Measurements from ENCODE around the gene ALPK3.
A peak's percentile ranks its signal among the peaks of the same experiment; 100 is the strongest.

The ALPK3 gene

DNA sequence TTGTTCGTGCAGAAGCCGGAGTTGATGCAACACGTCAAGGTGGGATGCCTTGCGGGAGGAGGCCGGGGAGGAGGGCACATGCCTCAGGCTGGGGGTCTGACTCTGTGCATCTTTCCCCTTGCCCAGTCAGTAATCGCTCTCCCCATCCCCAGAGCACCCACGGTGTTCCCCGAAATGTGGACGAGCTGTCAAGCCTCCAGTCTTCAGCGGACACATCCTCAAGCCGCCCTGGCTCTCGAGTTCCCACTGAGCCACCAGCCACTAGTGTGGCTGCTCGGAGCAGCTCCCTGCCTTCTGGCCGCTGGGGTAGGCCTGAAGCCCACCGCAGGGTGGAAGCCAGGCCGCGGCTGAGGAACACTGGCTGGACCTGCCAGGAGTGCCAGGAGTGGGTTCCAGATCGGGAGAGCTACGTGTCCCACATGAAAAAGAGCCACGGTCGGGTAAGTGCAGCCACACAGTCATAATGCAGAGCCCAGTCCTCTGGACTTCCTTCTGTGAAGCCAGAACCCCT, 18.7 kb upstream of the ALPK3 start:
- no peak for DNase-seq

DNA sequence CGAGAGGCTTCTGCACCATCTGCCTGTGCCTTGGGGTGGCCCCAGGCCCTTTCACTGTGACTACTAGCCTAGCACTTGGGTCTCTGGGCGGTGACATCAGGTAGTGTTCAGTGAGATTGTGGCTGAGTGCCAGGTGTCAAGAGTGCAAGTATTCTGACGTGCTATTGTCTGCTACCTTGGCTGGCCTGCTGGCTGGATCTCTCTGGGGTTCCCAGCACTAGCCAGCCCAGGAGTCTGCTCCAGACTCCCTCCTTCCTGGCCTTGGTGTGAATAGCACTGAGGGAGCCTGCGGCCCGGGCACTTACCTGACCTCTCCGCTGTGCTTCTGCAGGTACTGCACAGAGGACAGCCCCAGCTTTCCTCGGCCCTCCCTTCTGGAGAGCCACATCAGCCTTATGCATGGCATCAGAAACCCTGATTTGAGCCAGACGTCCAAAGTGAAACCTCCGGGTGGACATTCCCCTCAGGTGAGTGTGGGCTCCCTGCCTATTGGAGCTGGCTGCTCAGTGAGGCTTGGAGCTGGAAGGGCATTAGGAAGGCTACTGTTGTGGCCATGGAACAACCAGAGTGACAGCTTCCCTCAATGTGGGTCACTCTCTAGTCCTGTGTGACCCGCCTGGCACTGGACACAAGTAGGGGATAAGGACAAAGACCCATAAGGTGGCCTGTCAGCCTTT, 17.5 kb upstream of the ALPK3 start:
- DNase-seq, result no peak

DNA sequence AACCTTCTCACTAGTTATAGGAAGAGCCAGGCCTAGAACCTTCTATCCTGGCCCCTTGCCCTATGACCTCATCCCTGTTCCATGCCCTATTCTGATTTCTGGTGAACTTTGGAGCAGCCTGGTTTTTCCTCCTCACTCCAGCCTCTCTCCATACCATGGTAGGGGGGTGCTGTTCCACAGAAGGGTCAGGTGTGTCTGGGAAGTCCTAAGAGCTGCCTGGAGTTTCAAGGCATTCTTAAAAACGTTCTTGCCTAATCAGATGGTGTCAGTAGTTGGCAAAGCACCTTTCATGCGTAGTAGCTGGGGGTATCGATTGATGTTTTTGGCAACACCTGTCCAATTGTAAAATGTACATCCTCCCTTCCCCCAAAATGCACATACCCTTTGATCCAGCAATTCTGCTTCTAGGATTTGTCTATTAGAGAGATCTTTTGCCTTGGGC, 16.8 kb upstream of the ALPK3 start:
- no peak for DNase-seq

DNA sequence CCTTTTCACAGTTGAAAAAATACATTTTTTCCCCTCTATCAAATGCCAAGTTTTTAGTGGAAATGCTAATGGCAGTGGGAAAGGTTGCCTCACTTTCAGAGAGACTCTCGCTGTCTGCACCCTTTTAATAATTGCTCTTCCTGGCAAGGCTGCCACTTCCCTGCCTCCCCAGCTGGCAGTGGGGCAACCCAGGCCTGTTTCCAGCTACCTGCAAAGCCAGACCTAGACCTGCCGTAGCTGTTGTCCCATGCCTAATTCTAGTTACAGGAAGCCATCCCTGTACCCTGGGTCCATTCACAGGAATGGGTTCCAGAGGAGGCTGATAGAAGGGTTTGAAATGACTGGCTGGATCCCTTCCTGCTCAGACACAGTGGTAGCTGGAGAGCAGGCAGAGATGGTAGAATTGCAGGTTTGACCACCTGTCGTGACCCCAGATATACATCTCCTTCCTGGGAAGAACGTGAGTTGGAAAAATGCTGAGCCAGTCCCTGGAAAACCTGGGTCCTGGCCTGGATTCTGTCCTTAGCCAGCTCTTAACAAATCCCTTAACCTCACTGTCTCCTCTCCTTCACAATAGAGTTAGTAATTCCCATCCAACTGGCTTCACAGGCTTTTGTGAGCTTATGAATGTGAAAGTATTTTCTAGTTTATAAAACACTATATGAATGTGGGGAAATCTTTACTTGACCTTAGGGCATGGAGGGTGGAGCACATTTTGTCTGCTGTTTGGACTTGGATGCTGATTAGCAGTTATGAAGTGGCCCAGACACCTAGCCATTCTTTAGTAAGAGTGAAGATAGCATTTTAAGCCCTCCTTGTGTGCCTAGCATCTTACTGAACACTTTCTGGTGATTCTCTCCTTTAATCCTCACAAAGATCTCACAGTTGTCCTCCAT, 12.9 kb upstream of the ALPK3 start:
- DNase-seq, result no peak

DNA sequence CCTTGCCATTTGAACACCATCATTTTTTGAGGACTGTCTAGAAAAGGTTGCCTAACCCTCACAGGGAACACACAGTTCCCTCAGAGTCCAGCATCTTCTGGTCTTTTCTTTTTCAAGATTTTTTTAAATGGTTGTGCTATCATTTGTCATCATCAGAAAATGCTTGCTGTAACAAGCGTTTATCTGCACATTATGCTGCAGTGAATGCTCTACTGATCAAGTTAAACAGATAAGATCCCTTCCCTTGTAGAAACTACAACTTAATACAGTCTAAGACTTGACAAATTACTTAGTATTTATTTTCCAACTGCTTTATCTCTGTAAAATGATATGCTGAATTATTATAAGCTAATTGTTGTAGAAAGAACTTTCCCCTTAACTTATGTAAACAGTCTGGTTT, 11.9 kb upstream of the ALPK3 start:
- DNase-seq, result no peak

DNA sequence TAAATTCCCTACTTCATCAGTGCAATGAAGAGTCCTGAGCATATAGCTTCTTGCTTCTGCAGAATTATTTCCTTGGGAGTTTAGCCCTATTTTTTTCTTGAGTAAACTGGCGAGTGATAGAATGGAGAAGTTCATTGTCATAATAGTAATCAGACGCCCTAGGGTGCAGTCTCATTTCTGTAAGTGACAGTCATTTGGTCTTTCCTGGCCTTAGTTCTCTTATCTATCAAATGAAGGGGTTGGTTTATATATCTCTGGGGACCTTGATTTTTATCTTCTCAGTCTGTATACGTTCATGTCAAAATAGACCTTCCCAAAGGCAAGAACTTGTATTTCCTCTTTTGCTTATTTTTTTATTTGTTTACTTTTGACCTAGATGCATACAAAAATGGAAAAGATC, 9.9 kb upstream of the ALPK3 start:
- no peak for DNase-seq

DNA sequence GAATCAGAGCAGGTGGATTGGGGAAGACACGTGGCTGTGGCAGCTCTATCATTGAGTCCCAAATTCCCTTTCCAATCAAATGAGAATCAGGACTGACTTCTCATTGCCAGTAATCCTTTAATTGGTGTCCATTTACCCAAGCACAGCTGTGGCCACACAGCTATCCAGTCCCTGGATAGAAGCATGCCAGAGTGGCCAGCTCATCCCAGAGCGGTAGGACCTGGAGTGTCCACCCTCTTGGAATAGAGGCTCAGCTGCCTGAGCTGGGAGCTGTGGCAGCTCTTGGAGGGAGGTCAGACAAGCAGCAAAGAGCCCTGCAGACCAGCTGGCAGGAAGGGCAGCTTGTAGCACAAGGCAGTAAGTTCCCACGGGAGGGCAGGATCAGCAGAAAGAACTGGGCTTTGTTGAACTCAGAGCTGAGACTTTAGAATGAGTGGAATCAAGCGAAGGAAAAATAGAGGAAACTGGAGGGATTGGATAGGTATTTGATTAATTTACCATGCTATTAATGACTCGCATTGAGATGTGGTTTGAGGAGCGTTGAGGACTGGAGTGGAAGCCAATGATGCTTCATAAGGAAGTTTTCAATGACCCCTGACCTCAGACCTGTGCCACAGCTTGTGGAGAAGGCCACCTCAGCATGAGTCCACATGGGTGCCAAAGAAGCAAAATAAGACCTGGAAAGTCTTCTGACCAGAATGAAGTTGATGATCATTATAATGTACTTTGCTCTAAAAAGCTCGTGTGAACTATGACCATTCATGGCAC, 6.9 kb upstream of the ALPK3 start:
- no peak for DNase-seq

DNA sequence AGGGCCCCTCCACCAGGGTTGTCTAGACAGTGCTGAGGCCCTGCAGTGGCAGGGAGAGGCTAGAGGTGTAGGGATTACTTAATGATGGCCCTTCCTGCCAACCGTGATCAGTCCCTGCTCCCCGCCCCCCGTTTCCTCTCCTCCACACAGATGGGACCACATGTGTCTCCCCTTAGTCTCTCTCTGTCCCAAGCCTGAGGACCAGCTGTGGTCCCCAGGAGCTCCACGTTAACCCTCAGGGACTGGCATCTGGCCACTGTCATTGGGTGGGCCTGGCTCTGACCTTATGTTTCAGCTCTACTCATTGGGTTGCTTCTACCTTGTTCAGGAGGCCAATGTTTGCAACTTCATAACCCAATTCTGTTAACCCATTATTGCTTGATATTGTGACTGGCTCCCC, 6.0 kb upstream of the ALPK3 start:
- no peak for DNase-seq

DNA sequence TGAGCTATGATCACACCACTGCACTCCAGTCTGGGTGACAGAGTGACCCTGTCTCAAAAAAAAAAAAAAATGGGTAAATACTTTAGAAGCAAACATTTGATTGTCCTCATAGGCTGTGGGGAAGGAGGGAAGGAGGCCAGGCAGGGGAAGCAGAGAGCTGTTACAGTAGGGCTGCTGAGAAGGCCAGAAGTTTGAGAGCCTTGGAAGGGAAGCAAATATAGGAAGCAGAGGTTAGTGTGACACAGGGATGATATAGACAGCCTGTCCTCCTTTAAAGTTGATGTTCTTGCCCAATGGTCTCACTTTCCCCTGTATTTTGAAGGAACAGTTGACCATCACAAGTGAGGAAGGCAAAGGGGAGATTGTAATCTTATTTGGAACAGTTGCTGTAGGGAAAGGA, 5.3 kb upstream of the ALPK3 start:
- DNase-seq, result no peak

DNA sequence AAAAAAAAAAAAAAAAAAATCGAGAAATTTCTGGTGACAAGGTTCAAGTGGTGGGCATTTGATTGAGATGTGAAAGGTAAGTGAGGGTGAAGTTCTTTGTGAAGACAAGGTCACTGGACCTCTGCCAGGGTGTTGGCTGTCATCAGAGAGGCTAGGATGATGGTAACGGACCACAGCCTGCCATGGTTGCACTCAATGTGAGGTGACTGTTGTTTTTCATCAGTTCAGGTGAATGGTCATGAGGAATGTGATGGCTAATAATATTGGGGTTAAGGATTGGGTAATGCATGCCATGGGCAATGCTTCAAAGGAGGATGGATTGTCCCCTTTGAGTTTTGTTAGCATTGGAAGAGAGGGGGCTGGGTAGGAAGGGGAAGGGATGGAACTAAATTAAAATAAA, 4.3 kb upstream of the ALPK3 start:
- DNase-seq, result no peak

DNA sequence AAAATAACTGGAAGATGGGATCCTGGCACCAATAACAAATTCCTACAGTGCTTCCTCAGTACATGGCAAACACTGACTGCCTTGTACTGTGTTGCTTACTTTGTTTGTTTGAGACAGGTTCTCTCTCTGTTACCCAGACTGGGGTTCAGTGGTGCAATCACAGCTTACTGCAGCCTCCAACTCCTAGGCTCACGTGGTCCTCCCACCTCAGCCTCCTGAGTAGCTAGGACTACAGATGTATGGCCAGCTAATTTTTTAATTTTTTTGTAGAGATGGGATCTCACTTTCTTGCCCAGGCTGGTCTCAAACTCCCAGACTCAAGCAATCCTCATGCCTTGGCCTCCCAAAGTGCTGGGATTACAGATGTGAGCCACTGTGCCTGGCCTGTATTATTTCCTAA, 3.7 kb upstream of the ALPK3 start:
- no peak for DNase-seq

DNA sequence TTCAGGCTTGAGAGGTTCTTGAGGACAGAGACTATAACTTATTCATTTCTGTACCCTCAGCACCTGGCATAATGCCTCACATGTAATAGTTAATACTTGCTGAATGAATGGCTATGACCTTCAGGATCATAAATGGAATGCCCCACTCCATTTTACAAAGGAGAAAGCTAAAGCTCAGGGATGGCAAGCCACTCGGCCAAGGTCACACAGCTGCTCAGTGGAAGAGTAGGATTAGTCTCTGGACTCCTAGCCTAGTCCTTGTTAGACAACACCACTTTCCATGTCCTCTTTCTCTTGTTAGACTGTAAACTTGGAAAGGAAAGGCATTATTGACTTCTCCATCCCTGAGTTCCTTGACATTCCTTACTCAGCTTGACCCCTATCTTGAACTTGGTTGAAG, 3.2 kb upstream of the ALPK3 start:
- no peak for DNase-seq

DNA sequence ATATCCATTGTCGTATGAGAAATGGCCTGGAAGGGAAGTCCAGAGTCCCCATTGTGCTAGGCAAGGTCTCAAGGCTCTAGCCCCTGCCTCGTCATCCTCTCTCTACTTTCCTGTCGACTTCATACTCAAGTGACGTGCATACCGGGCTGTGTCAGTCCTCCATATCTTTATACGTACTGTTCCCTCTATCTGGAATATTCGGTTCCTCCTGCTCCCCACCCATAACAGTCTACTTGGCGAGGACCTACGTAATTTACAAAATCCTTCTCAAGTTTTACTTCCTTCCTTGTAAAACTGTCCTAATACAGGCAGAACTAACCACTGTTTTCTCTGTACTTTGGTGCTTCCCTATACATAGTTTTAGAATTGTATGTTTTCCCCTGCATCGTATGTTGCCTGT, 2.2 kb upstream of the ALPK3 start:
- DNase-seq, result no peak

DNA sequence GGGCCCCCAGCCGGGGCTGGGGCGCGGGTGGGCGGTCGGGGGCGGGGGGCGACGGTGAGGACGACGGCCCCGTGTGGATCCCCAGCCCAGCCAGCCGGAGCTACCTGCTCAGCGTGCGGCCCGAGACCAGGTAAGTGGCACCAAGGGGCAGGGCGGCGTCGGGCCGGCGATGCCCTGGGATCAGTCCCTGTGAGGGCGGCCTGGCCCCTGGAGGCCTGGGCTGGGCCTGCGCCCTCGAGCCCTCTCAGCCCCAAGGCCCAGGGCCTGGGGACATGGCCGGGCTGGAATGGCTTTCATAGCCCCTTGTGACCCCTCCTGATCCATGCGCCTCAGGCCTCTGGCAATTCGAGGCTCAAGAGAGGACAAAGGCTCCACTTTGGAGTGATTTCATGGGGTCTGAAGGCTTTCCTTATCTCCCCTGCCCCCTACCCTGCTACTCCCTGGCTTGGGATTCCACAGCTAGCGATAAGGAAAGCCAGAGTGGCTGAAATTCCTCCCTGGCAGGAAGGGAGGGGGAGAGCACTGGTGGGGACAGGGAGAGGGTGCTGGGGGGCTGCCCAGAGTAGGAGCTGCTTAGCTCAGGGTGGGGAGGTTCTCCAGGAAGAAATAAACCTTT, 418 bp downstream of the ALPK3 start:
- no peak for DNase-seq

DNA sequence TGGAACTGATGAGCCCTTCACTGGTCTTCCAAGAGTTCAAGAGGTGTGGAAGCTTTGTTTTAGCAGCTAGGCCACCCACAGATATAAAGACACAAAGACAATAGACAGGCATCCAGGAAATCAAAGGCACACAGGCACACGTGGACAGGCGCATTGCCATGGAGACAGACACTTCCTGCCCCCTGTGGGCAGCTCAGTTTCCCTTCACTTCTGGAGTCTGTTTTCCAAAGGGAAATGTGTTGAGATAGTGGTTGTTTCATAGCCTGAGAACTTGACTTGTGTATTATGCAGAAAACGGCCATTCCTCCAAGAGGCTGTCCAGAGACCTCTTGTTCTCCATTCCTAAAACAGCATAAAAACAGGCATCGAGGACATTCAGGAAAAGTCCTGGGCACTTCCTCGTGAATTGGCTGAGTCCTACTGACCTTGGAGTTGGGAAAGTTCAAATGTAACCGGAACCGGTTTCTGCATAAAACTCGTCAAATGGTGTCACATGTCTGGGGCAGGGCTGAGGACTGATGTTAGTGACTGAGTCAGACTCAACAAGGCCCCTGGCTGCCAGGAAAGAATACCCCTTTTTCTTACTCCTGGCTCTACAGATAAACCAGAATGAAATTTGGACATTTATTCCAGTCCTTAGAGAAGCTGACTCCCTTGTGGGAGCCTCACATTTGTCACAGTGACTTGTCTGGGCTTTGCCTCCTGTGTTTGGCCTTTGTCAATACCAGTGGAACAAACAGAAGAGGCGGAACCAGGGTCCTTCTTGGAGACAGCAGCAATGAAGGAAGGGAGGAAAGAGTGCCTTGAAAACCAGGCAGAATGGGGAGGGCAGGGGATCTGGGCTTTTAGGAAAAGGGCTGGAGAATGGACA, 1.3 kb downstream of the ALPK3 start:
- DNase-seq, result peak in 1 of 2 experiments; percentile 36

DNA sequence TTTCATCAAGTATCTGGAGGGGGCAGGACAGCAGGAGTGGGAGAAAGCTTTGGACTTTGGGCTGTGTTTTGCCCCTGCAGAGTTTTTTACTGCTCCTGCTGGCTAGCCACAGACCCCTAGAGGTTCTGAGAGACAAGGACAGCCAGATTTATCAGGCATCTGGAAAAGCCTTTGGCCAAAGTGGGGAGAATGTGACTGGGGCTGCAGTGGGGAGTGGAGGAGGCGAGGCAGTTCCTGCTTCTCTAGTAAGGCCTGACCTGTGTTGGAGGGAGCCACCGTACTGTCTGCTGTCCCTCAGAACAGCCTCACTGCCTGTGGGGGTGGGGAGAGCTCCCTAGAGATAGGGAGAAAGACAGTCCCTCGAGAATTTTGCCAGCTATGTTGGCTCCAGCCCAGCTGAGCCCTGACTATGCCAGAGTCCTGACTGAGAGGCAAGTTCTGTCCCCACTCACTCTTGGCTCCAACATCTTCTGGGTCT, 2.2 kb downstream of the ALPK3 start:
- DNase-seq, result no peak

DNA sequence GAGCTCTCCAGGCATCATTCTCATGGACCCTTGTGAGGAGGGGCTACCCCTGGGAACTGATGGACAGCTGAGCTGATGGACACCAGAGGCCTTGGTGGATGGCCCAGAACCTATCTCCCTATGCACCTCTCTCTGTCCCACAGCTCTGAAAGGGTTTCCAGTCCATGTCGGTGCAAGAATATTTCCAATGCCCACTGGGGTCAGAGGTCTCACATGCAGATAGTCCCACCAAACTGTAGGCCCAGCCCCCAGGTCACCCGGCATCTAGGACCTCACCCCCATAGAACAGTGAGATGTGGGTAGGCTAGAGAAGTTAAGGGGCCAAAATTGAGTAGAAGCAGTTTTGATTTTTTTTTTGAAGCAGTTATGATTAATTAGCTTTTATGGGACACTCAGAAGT, 2.6 kb downstream of the ALPK3 start:
- no peak for DNase-seq

DNA sequence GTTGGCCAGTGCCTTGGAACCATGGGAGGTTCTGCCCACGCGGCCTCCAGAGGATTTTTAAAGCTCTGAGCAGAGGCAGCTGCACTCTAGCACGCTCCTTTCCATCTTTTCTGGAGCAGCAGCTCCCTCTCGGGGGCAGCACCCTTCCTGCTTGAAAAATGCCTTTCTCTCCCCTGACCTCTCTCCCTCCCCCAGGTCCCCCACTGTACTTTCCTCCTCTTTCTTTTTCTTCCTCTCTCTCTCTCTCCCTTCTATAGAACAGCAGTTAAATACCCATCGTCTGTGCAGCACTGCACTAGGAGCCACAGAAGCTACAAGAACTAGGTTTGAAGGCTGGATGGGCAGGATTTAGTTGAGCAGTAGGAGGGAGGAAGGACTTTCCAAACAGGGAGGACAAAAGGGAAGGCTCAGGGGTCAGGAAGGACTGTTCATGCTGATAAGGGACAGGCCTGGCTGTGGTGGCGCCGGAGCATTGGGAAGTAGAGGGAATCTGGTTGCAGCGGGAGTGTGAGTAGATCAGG, 4.4 kb downstream of the ALPK3 start:
- no peak for DNase-seq

DNA sequence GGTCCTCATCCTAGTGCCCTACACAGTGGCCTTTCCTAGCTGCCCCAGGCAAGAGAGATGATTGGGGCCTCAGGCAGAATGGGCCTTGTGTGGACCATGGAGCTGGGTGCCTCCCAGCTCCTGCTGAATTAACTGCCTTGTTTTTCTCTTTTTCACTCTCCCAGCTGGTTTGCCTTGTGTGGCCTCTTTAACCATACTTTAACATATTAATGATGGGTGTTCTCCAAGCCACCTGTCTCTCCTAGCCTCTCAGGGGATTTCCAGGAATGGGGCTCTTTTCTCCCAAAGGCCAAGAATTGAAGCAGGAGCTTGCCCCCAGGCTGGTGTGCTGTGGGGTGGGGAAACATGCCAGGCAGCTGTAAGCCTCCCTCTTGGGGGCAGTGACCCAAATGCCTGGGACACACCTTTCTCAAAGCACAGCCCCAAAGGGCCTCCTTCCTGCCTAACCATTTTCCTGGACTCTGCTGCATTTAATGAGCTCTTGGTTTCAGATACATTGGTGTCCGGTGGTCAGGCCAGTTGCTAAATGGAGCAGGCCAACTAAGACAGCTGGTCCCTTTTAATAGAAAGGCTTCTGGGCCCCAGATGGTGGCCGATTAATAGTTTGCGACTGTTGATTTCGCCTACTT, 5.6 kb downstream of the ALPK3 start:
- no peak for DNase-seq

DNA sequence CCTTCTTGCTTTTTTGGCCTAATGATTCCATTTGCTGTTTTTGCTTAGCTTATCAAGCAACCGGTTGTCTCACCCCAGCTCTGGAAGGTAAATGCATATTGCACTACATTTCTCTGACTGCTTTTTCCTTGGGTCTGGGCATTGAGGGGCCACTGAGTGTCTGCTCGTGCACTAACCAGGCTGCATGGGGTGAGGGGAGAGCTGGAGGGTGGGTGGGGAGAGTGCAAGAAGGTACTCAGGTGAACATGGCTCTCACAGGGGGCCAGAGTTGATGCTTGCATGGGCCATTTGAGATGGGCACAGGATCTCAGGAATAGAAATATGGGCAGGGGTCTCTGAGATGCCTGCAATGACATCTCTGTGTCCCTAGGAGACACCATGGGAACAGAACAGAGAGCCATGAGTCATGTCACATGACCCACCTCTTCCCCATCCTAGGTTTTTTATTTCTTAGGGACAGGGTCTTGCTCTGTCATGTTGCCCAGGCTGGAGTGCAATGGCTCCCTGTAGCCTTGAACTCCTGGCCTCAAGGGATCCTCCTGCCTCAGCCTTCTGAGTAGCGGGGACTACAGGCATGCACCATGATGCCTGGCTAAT, 6.2 kb downstream of the ALPK3 start:
- DNase-seq, result no peak
